GM19025 (cell line): ENCODE measurements around the gene COX4I1.

ENCODE experiments used
- ATAC-seq: cut with Tn5 transposase; IDR thresholded peaks from one replicate; pipeline ENCODE4 v1.9.1; 2021; ENCODE audit warnings: mild to moderate bottlenecking, low read depth, moderate library complexity; ENCODE audit not compliant: unreplicated experiment

The COX4I1 gene

DNA sequence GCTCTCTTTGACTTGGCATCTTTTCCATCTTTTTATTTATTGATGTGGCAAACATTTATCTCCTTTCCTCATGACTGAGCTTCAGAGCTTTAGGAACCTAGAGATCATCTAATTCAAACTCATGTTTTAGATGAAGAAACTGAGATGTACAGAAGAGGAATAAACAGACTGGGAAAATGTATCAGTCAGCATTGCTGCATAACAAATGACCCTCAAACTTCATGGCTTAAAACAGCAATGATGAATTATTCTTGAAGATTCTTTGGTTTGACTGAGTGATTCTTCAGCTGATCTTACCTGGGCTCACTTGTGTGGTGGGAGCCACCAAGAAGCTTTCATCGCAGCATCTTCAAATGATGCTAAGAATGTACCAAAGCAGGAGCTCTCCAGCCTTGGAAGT, 55.4 kb downstream of the COX4I1 start:
- no peak for ATAC-seq

GRCh38 chr16:85856079-85856478, 56.6 kb downstream of the COX4I1 start:
- ATAC-seq: no peak

- ATAC-seq: no peak
These were observed 57.1 kb downstream of the COX4I1 start for GRCh38 chr16:85856585-85856984.
